ENCODE measurements around the gene ZDHHC16. TPM values are rescaled to one million over a fixed set of nuclear protein-coding genes. Genes with fewer than 3 reads are reported as not detected.
A peak's percentile ranks its signal among the peaks of the same experiment; 100 is the strongest.
"Not testable (repeated sequence)": the region's sequence is repeated elsewhere in the genome, so short reads cannot be mapped to it uniquely, and the experiment has no call there.

ZDHHC16 gene
- total RNA-seq, 5 donors from 2014 or later (not counting 1 experiment from before 2014, with no cell fraction given), result 16.1 to 38.8 (median 36.2) TPM

GRCh38 chr10:97412891-97413304 lies 33.1 kb upstream of the ZDHHC16 start:
- H3K27ac Mint-ChIP-seq, result peak overlapping the region; percentile 41 to 75
- peaks cover 21 to 45% of the 10 kb centered on the region in 2 experiments for H3K4me1 ChIP-seq (ENCODE audit: control insufficient read depth in 1 of 2, extremely low read depth in 1 of 2, insufficient read depth in 2 of 2, low read length in 2 of 2)
- no peaks in the 10 kb centered on the region for H3K36me3 Mint-ChIP-seq
- peak overlapping the region; percentile 60 for H3K27ac ChIP-seq (ENCODE audit: low read length)
- H3K4me3 ChIP-seq (ENCODE audit: control insufficient read depth in 1 of 2, extremely low read depth in 1 of 2, low read length in 1 of 2), result no peak overlapping the region
- no peaks in the 10 kb centered on the region for H3K27me3 Mint-ChIP-seq
- whole genome bisulfite sequencing (ENCODE audit: insufficient coverage), result 28% methylated on average over 8 of the region's 10 CpGs
- CTCF ChIA-PET, result no interaction called here
- DNase-seq (no peak), ATAC-seq (replicated peaks in 1 of 4) (no peak)
- H3K4me3 Mint-ChIP-seq, result peak overlapping the region in 1 of 3 donors; percentile 2
- H3K9me3 ChIP-seq, result no peaks in the 10 kb centered on the region
- H3K4me1 Mint-ChIP-seq, result peaks cover 37 to 42% (median 39%) of the 10 kb centered on the region in 3 donors
- H3K9me3 Mint-ChIP-seq, result no peaks in the 10 kb centered on the region
- POLR2A ChIA-PET, result interaction anchor here in 1 of 2 donors (2.4 kb wide), 1 partner anchor 12 kb away, joined by 16 read pairs; the partner anchor contains the start of gene RRP12
- no peaks in the 10 kb centered on the region for H3K27me3 ChIP-seq (replicated peaks in 1 of 2; ENCODE audit: control insufficient read depth in 2 of 2, extremely low read depth in 1 of 2, insufficient read depth in 2 of 2, low read length in 1 of 2)
- no peaks in the 10 kb centered on the region for H3K36me3 ChIP-seq (ENCODE audit: control insufficient read depth in 2 of 2, extremely low read depth in 1 of 2, insufficient read depth in 1 of 2, low read length in 1 of 2)

- Mint-ChIP-seq H3K27me3 (no peaks in the 10 kb centered on the region), H3K27ac (peak overlapping the region; percentile 91 to 95), H3K4me3 (peak overlapping the region in 1 of 3 donors; percentile 29), H3K9me3 (no peaks in the 10 kb centered on the region), H3K4me1 (peaks cover 54 to 59% (median 55%) of the 10 kb centered on the region in 3 donors), H3K36me3 (no peaks in the 10 kb centered on the region)
- DNase-seq, result peak in 1 of 35 experiments; percentile 33
- Histone ChIP-seq H3K36me3 (ENCODE audit: control insufficient read depth in 2 of 2, extremely low read depth in 1 of 2, insufficient read depth in 1 of 2, low read length in 1 of 2) (no peaks in the 10 kb centered on the region), H3K27me3 (replicated peaks in 1 of 2; ENCODE audit: control insufficient read depth in 2 of 2, extremely low read depth in 1 of 2, insufficient read depth in 2 of 2, low read length in 1 of 2) (no peaks in the 10 kb centered on the region), H3K9me3 (no peaks in the 10 kb centered on the region), H3K4me3 (ENCODE audit: control insufficient read depth in 1 of 2, extremely low read depth in 1 of 2, low read length in 1 of 2) (no peak overlapping the region), H3K27ac (ENCODE audit: low read length) (peak overlapping the region; percentile 38), H3K4me1 (ENCODE audit: control insufficient read depth in 1 of 2, extremely low read depth in 1 of 2, insufficient read depth in 2 of 2, low read length in 2 of 2) (peaks cover 27 to 63% of the 10 kb centered on the region in 2 experiments)
- ATAC-seq (replicated peaks in 1 of 4), result no peak
- 3% methylated on average over 4 of the region's 6 CpGs for WGBS (ENCODE audit: insufficient coverage)
- POLR2A ChIA-PET, result no interaction called here
- CTCF ChIA-PET, result no interaction called here
Measured at GRCh38 chr10:97416565-97416964, 29.4 kb upstream of the ZDHHC16 start.

- H3K27ac ChIP-seq (ENCODE audit: low read length); H3K36me3 Mint-ChIP-seq; H3K36me3 ChIP-seq (ENCODE audit: control insufficient read depth in 2 of 2, extremely low read depth in 1 of 2, insufficient read depth in 1 of 2, low read length in 1 of 2); ATAC-seq (replicated peaks in 1 of 4); H3K9me3 Mint-ChIP-seq; H3K27me3 Mint-ChIP-seq; H3K27me3 ChIP-seq (replicated peaks in 1 of 2; ENCODE audit: control insufficient read depth in 2 of 2, extremely low read depth in 1 of 2, insufficient read depth in 2 of 2, low read length in 1 of 2); DNase-seq; H3K9me3 ChIP-seq; H3K4me3 ChIP-seq (ENCODE audit: control insufficient read depth in 1 of 2, extremely low read depth in 1 of 2, low read length in 1 of 2): not testable (repeated sequence)
- Mint-ChIP-seq H3K27ac (peak overlapping the region; percentile 95 to 98), H3K4me1 (peaks cover 44 to 56% (median 47%) of the 10 kb centered on the region in 3 donors), H3K4me3 (peak overlapping the region in 1 of 3 donors; percentile 9)
- POLR2A ChIA-PET, result interaction anchor here in 1 of 2 donors (1.5 kb wide), 1 partner anchor 10 kb away, joined by 4 read pairs; no protein-coding TSS in a partner anchor
- CTCF ChIA-PET, result interaction anchor here (0.7 to 1.5 kb wide), 3 partner anchors 16 to 60 kb away, joined by 3 to 5 read pairs (median 3); no protein-coding TSS in a partner anchor
- H3K4me1 ChIP-seq (ENCODE audit: control insufficient read depth in 1 of 2, extremely low read depth in 1 of 2, insufficient read depth in 2 of 2, low read length in 2 of 2), result peaks cover 23 to 52% of the 10 kb centered on the region in 2 experiments
- 72% methylated on average over 2 of the region's 8 CpGs for WGBS (ENCODE audit: insufficient coverage)
Measured at GRCh38 chr10:97423757-97424098, 22.2 kb upstream of the ZDHHC16 start.

GRCh38 chr10:97425964-97426775 lies 19.8 kb upstream of the ZDHHC16 start, which contains the start of gene PGAM1:
TSS of gene PGAM1 (plus strand) at chr10:97426191. CDS start at chr10:97426308, 117 bp downstream.
- under 1% methylated on average over 65 of the region's 90 CpGs for WGBS (ENCODE audit: insufficient coverage)
- H3K27me3 ChIP-seq (replicated peaks in 1 of 2; ENCODE audit: control insufficient read depth in 2 of 2, extremely low read depth in 1 of 2, insufficient read depth in 2 of 2, low read length in 1 of 2), result no peaks in the 10 kb centered on the region
- peak within 1 kb of the TSS; percentile 91 to 93 for H3K27ac Mint-ChIP-seq
- peak within 1 kb of the TSS; percentile 88 for H3K27ac ChIP-seq (ENCODE audit: low read length)
- H3K27me3 Mint-ChIP-seq, result peaks cover 0 to 2% of the 10 kb centered on the region in 2 donors
- DNase-seq, result peak; percentile 85 to 99 (median 91)
- peaks cover 38 to 55% (median 45%) of the 10 kb centered on the region in 3 donors for H3K4me1 Mint-ChIP-seq
- H3K36me3 ChIP-seq (ENCODE audit: control insufficient read depth in 2 of 2, extremely low read depth in 1 of 2, insufficient read depth in 1 of 2, low read length in 1 of 2), result peaks cover 2 to 18% of the 10 kb centered on the region in 2 donors
- H3K9me3 ChIP-seq, result no peaks in the 10 kb centered on the region
- H3K4me3 Mint-ChIP-seq, result peak within 1 kb of the TSS; percentile 84 to 94 (median 87)
- H3K9me3 Mint-ChIP-seq, result no peaks in the 10 kb centered on the region
- CTCF ChIA-PET, result interaction anchor here in 1 of 2 donors (0.7 to 1.5 kb wide), 3 partner anchors 12 to 25 kb away, joined by 3 read pairs; partner anchors contain the start of gene RRP12
- ATAC-seq (replicated peaks in 1 of 4), result peak; percentile 83 to 93 (median 87)
- POLR2A ChIA-PET, result no interaction called here
- H3K4me3 ChIP-seq (ENCODE audit: control insufficient read depth in 1 of 2, extremely low read depth in 1 of 2, low read length in 1 of 2), result peak within 1 kb of the TSS; percentile 76 to 83
- H3K4me1 ChIP-seq (ENCODE audit: control insufficient read depth in 1 of 2, extremely low read depth in 1 of 2, insufficient read depth in 2 of 2, low read length in 2 of 2), result peaks cover 23 to 45% of the 10 kb centered on the region in 2 experiments
- peaks cover 11% of the 10 kb centered on the region for H3K36me3 Mint-ChIP-seq

- H3K4me3 ChIP-seq (ENCODE audit: control insufficient read depth in 1 of 2, extremely low read depth in 1 of 2, low read length in 1 of 2), result peak overlapping the region; percentile 76 to 83
Measured at GRCh38 chr10:97426776-97427570, 19.0 kb upstream of the ZDHHC16 start.

More at GRCh38 chr10:97426776-97427570, 19.0 kb upstream of the ZDHHC16 start:
- POLR2A ChIA-PET, result interaction anchor here in 1 of 2 donors (1.9 kb wide), 1 partner anchor 26 kb away, joined by 8 read pairs; the partner anchor contains the start of gene RRP12
- Mint-ChIP-seq H3K36me3 (peaks cover 17% of the 10 kb centered on the region), H3K4me1 (peaks cover 38 to 53% (median 45%) of the 10 kb centered on the region in 3 donors), H3K4me3 (peak overlapping the region; percentile 84 to 94 (median 87)), H3K27me3 (peaks cover 0 to 2% of the 10 kb centered on the region in 2 donors), H3K9me3 (no peaks in the 10 kb centered on the region), H3K27ac (peak overlapping the region; percentile 85 to 86)
- CTCF ChIA-PET, result interaction anchor here in 1 of 2 donors (0.7 kb wide), 1 partner anchor 13 kb away, joined by 3 read pairs; no protein-coding TSS in a partner anchor
- peaks cover 23 to 45% of the 10 kb centered on the region in 2 experiments for H3K4me1 ChIP-seq (ENCODE audit: control insufficient read depth in 1 of 2, extremely low read depth in 1 of 2, insufficient read depth in 2 of 2, low read length in 2 of 2)
- no peak for ATAC-seq (replicated peaks in 1 of 4)
- peak overlapping the region; percentile 60 for H3K27ac ChIP-seq (ENCODE audit: low read length)
- H3K36me3 ChIP-seq (ENCODE audit: control insufficient read depth in 2 of 2, extremely low read depth in 1 of 2, insufficient read depth in 1 of 2, low read length in 1 of 2), result peaks cover 10 to 26% of the 10 kb centered on the region in 2 donors
- 4% methylated on average over 22 of the region's 34 CpGs for WGBS (ENCODE audit: insufficient coverage)
- H3K9me3 ChIP-seq, result no peaks in the 10 kb centered on the region
- no peaks in the 10 kb centered on the region for H3K27me3 ChIP-seq (replicated peaks in 1 of 2; ENCODE audit: control insufficient read depth in 2 of 2, extremely low read depth in 1 of 2, insufficient read depth in 2 of 2, low read length in 1 of 2)
- DNase-seq, result peak in 1 of 35 experiments; percentile 29

Data from T-cell (primary cell).